GM18861 (cell line): ENCODE data around the gene HOXA5.

Experiments used
- ATAC-seq: cut with Tn5 transposase; IDR thresholded peaks from one replicate; pipeline ENCODE4 v1.9.1; 2021; ENCODE audit not compliant: unreplicated experiment

HOXA5 gene

GRCh38 chr7:27182861-27183681 lies 39.6 kb upstream of the HOXA5 start:
- no peak for ATAC-seq

GRCh38 chr7:27182285-27182841 lies 38.9 kb upstream of the HOXA5 start:
- no peak for ATAC-seq

GRCh38 chr7:27181795-27182275 lies 38.4 kb upstream of the HOXA5 start:
- ATAC-seq = no peak

- ATAC-seq = no peak
These were observed 37.2 kb upstream of the HOXA5 start for GRCh38 chr7:27180431-27181420.

GRCh38 chr7:27179503-27180430 lies 36.3 kb upstream of the HOXA5 start:
- no peak for ATAC-seq

- no peak for ATAC-seq
These were observed 35.5 kb upstream of the HOXA5 start for GRCh38 chr7:27179030-27179429.

- no peak for ATAC-seq
These were observed 34.9 kb upstream of the HOXA5 start for GRCh38 chr7:27178366-27178765.

GRCh38 chr7:27177795-27178320 lies 34.4 kb upstream of the HOXA5 start:
- no peak for ATAC-seq

GRCh38 chr7:27176962-27177794 lies 33.7 kb upstream of the HOXA5 start:
- ATAC-seq = no peak

GRCh38 chr7:27176524-27176845 lies 33.0 kb upstream of the HOXA5 start:
- ATAC-seq = no peak

- no peak for ATAC-seq
These were observed 32.4 kb upstream of the HOXA5 start for GRCh38 chr7:27175626-27176523.

- no peak for ATAC-seq
These were observed 31.6 kb upstream of the HOXA5 start for GRCh38 chr7:27174874-27175625.

- ATAC-seq = no peak
These were observed 30.7 kb upstream of the HOXA5 start, which contains the start of gene HOXA10 for GRCh38 chr7:27173956-27174873. Gene HOXA10, minus strand, starts transcription at chr7:27174320. Its CDS starts 14 bp downstream, at chr7:27174306.

GRCh38 chr7:27173511-27173955 lies 30.1 kb upstream of the HOXA5 start:
- ATAC-seq = no peak

GRCh38 chr7:27172823-27173510 lies 29.5 kb upstream of the HOXA5 start:
- no peak for ATAC-seq

GRCh38 chr7:27172315-27172774 lies 28.9 kb upstream of the HOXA5 start:
- ATAC-seq = no peak
